IPS-18c (cell line): Measurements from ENCODE around the gene CD86.

ENCODE experiments used
- H3K4me3 ChIP-seq: 2 replicates; pipeline ENCODE4 v1.7.0; 2013; ENCODE audit warnings: low read depth, mild to moderate bottlenecking, low read length, moderate library complexity; ENCODE audit not compliant: insufficient read depth
- H3K9me3 ChIP-seq: one replicate; pipeline ENCODE4 v1.6.1; 2013; ENCODE audit warnings: mild to moderate bottlenecking, low read length, moderate library complexity; ENCODE audit not compliant: control insufficient read depth, insufficient read depth

Gene CD86

DNA sequence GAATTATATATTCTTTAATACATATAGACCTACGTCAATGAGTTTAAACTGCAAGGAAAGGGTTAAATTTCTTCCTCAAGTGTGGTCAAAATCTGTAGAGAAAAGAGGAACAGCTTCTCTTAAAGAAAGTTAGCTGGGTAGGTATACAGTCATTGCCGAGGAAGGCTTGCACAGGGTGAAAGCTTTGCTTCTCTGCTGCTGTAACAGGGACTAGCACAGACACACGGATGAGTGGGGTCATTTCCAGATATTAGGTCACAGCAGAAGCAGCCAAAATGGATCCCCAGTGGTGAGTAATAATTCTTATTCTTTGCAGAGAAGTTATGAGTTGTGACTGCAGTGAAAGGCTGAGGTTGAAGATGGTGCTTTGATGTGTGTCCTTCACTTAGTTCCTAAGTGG, at the start of gene CD86:
Gene CD86, plus strand, starts transcription at position 148 of the 400 bp plus-strand sequence. Its CDS starts 128 bp downstream, at position 276.
- H3K4me3 ChIP-seq, result no peak within 1 kb of the TSS

GRCh38 chr3:122006267-122006666, 48.9 kb upstream of the CD86 start:
- no peak overlapping the region for H3K4me3 ChIP-seq
- no peaks in the 10 kb centered on the region for H3K9me3 ChIP-seq

More for the DNA sequence above, at the start of gene CD86:
- H3K9me3 ChIP-seq, result no peaks in the 10 kb centered on the region

DNA sequence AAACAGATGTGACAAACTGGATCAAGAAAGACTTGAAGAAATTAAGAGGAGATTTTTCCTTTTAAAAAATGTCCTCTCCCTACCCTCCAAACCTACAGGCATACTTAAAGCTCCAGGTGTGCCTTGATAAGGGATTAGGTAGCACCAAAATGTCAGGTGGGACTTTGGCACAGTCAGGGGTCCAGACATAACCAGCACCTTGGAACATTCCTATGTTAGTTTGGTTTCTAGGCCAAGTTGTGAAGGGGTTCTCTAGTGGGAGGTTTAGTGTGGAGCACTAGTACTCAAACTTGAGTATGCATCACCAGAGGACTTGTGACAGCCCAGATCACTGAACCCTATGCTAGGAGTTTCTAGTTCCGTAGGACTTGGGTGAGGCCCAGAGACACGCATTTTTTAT, 47.0 kb upstream of the CD86 start:
- no peak overlapping the region for H3K4me3 ChIP-seq
- no peaks in the 10 kb centered on the region for H3K9me3 ChIP-seq

DNA sequence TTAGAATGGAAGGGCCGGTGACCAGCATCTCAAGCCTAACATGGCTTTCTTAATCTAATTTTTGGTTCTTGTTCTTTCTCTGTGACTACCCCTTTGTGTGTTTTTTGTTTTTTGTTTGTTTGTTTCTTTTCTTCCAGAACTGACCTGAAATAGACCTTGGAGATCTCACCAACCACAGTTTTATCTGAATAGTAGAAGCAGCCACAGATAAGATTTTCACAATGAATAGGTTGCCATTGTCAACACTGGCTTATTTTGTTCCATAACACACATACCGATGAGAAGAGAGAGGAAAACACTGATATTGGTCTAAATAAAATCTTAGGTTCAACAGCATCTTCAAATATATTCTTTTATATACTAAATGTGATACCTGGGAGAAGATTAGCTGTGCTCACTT, 44.7 kb upstream of the CD86 start:
- Histone ChIP-seq H3K4me3 (no peak overlapping the region), H3K9me3 (no peaks in the 10 kb centered on the region)

GRCh38 chr3:122011396-122011795, 43.8 kb upstream of the CD86 start:
- no peak overlapping the region for H3K4me3 ChIP-seq
- H3K9me3 ChIP-seq, result no peaks in the 10 kb centered on the region

- H3K4me3 ChIP-seq, result no peak overlapping the region
Measured at GRCh38 chr3:122012821-122013220, 42.3 kb upstream of the CD86 start.

GRCh38 chr3:122013448-122013925, 41.7 kb upstream of the CD86 start:
- Histone ChIP-seq H3K9me3 (no peaks in the 10 kb centered on the region), H3K4me3 (no peak overlapping the region)

More at GRCh38 chr3:122012821-122013220, 42.3 kb upstream of the CD86 start:
- no peaks in the 10 kb centered on the region for H3K9me3 ChIP-seq

GRCh38 chr3:122014741-122015140, 40.4 kb upstream of the CD86 start:
- no peak overlapping the region for H3K4me3 ChIP-seq
- H3K9me3 ChIP-seq, result no peaks in the 10 kb centered on the region

- Histone ChIP-seq H3K4me3 (no peak overlapping the region), H3K9me3 (no peaks in the 10 kb centered on the region)
Measured at GRCh38 chr3:122019493-122019892, 35.7 kb upstream of the CD86 start.

DNA sequence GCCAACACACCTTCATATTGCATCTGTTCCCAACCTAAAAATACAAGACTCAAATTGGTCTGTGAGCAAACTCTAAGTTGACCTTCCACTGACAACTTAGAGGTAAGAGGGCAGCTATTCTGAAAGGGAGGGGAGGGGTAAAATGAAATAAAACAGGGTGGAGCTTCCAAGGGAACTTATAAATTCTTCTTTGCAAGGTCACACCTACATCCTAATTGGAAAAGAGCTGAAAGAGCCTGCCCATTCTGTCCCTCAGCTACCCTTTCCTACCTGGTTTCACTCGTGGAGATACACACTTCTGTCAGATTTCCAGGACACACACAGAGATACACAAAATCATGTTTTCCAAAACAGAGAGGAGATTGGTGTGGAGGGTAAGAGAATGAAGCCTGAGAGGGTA, 34.1 kb upstream of the CD86 start:
- no peaks in the 10 kb centered on the region for H3K9me3 ChIP-seq
- H3K4me3 ChIP-seq, result no peak overlapping the region

- Histone ChIP-seq H3K9me3 (no peaks in the 10 kb centered on the region), H3K4me3 (peak within 1 kb of the TSS; percentile 59)
Measured at GRCh38 chr3:122021811-122022401, 33.3 kb upstream of the CD86 start, which contains the start of gene ILDR1. Gene ILDR1 (minus strand): TSS chr3:122022247. CDS start chr3:122022077, 170 bp downstream.

- Histone ChIP-seq H3K9me3 (no peaks in the 10 kb centered on the region), H3K4me3 (no peak overlapping the region)
Measured at GRCh38 chr3:122023335-122023910, 31.7 kb upstream of the CD86 start.

DNA sequence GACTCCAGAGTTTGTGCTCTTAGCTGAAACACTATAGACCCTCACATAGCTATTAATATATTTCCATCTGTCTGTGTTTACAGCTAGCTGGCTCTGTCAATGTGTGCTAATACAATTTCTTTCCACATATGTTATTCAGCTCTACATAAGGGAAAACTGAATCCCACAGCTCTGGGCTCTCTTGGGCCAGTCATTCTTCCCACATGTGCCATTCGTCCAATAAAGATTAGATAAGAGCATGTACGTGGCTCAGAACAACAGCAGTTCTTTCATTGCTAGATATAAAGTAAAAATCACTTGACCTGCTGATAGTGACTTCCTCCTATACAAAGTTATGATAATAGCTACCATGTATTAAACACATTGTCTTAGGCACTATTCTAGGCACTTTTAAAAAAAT, 30.4 kb upstream of the CD86 start:
- no peak overlapping the region for H3K4me3 ChIP-seq

GRCh38 chr3:122025296-122025695, 29.9 kb upstream of the CD86 start:
- no peaks in the 10 kb centered on the region for H3K9me3 ChIP-seq
- H3K4me3 ChIP-seq, result no peak overlapping the region

More for the DNA sequence above, 30.4 kb upstream of the CD86 start:
- H3K9me3 ChIP-seq, result no peaks in the 10 kb centered on the region

GRCh38 chr3:122030381-122031122, 24.6 kb upstream of the CD86 start:
- H3K4me3 ChIP-seq, result no peak overlapping the region
- peaks cover 2% of the 10 kb centered on the region for H3K9me3 ChIP-seq

DNA sequence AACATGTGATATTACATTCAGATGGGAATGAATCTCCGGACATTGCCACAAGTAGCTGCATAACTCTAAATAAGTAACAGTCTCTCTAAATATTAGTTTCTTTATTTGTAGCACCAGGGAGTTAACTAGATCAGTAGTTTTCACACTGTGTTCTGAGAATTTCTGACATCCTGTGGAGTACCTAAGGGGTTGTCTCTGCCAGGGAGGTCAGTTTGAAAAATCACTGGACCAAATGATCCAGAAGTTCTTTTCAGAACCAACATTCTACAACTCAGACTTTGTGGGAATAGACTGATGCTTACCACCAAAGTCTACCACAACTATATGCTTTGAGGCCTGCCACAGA, 24.1 kb upstream of the CD86 start:
- H3K4me3 ChIP-seq, result no peak overlapping the region
- peaks cover 2% of the 10 kb centered on the region for H3K9me3 ChIP-seq

- H3K9me3 ChIP-seq, result peaks cover 10% of the 10 kb centered on the region
- H3K4me3 ChIP-seq, result no peak overlapping the region
Measured at GRCh38 chr3:122032531-122032930, 22.6 kb upstream of the CD86 start.

DNA sequence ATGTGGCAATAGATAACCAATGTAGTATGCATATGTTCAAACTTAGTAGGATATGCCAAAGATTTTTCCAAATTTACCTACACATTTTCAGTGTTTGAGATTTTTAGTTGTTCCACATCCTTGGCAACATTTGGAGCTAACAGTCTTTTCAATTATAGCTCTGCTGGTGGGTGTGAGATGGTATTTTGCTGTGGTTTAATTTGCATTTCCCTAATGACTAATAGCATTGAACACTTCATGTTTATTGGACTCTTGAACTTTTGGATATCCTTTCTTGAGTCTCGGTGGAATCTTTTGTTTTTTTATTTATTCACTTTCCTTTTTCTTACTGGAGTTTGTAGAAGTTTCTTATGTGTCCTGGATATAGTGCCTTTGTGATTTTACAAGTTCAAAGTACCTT, 22.1 kb upstream of the CD86 start:
- peaks cover 10% of the 10 kb centered on the region for H3K9me3 ChIP-seq
- no peak overlapping the region for H3K4me3 ChIP-seq
